GM21619 (cell line): ENCODE measurements around the gene PRKCA.

Source experiments
- ATAC-seq: cut with Tn5 transposase; IDR thresholded peaks from one replicate; pipeline ENCODE4 v1.9.1; 2021; ENCODE audit not compliant: unreplicated experiment

PRKCA gene

GRCh38 chr17:66841744-66842143 lies 539.3 kb downstream of the PRKCA start:
- no peak for ATAC-seq

- no peak for ATAC-seq
These were observed 540.1 kb downstream of the PRKCA start for GRCh38 chr17:66842505-66842904.

- ATAC-seq: no peak
These were observed 540.5 kb downstream of the PRKCA start for GRCh38 chr17:66842959-66843358.

GRCh38 chr17:66843627-66844026 lies 541.2 kb downstream of the PRKCA start:
- no peak for ATAC-seq

- ATAC-seq: no peak
These were observed 545.3 kb downstream of the PRKCA start for GRCh38 chr17:66847704-66848103.

GRCh38 chr17:66848496-66848895 lies 546.1 kb downstream of the PRKCA start:
- no peak for ATAC-seq

GRCh38 chr17:66849032-66849655 lies 546.7 kb downstream of the PRKCA start:
- ATAC-seq: no peak

GRCh38 chr17:66849851-66850580 lies 547.6 kb downstream of the PRKCA start:
- no peak for ATAC-seq

GRCh38 chr17:66850692-66851091 lies 548.3 kb downstream of the PRKCA start:
- ATAC-seq: no peak

GRCh38 chr17:66855204-66855603 lies 552.8 kb downstream of the PRKCA start:
- no peak for ATAC-seq

GRCh38 chr17:66858226-66859083 lies 556.0 kb downstream of the PRKCA start:
- no peak for ATAC-seq

GRCh38 chr17:66859353-66859752 lies 556.9 kb downstream of the PRKCA start:
- ATAC-seq: no peak

GRCh38 chr17:66860204-66860603 lies 557.8 kb downstream of the PRKCA start:
- no peak for ATAC-seq
